ENCODE results near the gene SLC26A2. TPM values are rescaled to one million over a fixed set of nuclear protein-coding genes. Genes with fewer than 3 reads are reported as not detected.
"Not testable (repeated sequence)": the region's sequence is repeated elsewhere in the genome, so short reads cannot be mapped to it uniquely, and the experiment has no call there.

The SLC26A2 gene
- total and polyA plus RNA-seq, 10 of the 15 experiments (the other 5 are each of a cell fraction or from before 2014, with no cell fraction given), result 1.7 to 6.4 (median 4.2) TPM

- TF ChIP-seq E2F8 (IDR thresholded peaks at IDR 0.05; ENCODE audit: low read depth, partially characterized antibody), result no peak
Measured at GRCh38 chr5:149942199-149942598, 18.4 kb upstream of the SLC26A2 start (continued).

- H3K27me3 ChIP-seq (replicated peaks in 1 of 2; ENCODE audit: control insufficient read depth in 2 of 2, insufficient read depth in 2 of 2, low read length in 1 of 2); H4K20me1 ChIP-seq (ENCODE audit: control insufficient read depth, insufficient read depth); DNase-seq (ENCODE audit: low read depth, low spot score); ATAC-seq; H3K4me3 ChIP-seq; H3K27ac ChIP-seq (ENCODE audit: control insufficient read depth, insufficient read depth); H3K4me1 ChIP-seq (ENCODE audit: control insufficient read depth, insufficient read depth, low read length); POLR2A ChIA-PET; H3K36me3 ChIP-seq (ENCODE audit: control insufficient read depth in 2 of 2, insufficient read depth in 2 of 2, low read length in 1 of 2); H3K79me2 ChIP-seq (ENCODE audit: control insufficient read depth, insufficient read depth, low read length); in situ Hi-C loops (cut with MboI); H2AFZ ChIP-seq (ENCODE audit: control insufficient read depth, low read depth, low read length); intact Hi-C loops (cut with micrococcal nuclease; ENCODE audit: unreplicated experiment); H3K4me2 ChIP-seq (ENCODE audit: control insufficient read depth, insufficient read depth); H3K9me3 ChIP-seq (replicated peaks; ENCODE audit: control insufficient read depth, insufficient read depth, low read length); CTCF ChIA-PET; BruUV-seq (replicated peaks); SMC1A ChIA-PET (ENCODE audit: uncharacterized antibody, unreplicated experiment); RAD21 ChIA-PET (ENCODE audit: unreplicated experiment); H3K9ac ChIP-seq (ENCODE audit: control insufficient read depth, insufficient read depth, low read length); FAIRE-seq: not testable (repeated sequence)
- 63% methylated on average over 3 of the region's 4 CpGs for WGBS (ENCODE audit: insufficient coverage, insufficient replicate concordance, low lambda C conversion rate, missing lambda C conversion rate)
Measured at GRCh38 chr5:149942741-149943169, 17.8 kb upstream of the SLC26A2 start.

GRCh38 chr5:149943177-149943949 lies 17.2 kb upstream of the SLC26A2 start:
- 62% methylated on average over 6 of the region's 6 CpGs for WGBS (ENCODE audit: insufficient coverage, insufficient replicate concordance, low lambda C conversion rate, missing lambda C conversion rate)
- in situ Hi-C loops (cut with MboI); H3K4me2 ChIP-seq (ENCODE audit: control insufficient read depth, insufficient read depth); RAD21 ChIA-PET (ENCODE audit: unreplicated experiment); H3K79me2 ChIP-seq (ENCODE audit: control insufficient read depth, insufficient read depth, low read length); H3K27me3 ChIP-seq (replicated peaks in 1 of 2; ENCODE audit: control insufficient read depth in 2 of 2, insufficient read depth in 2 of 2, low read length in 1 of 2); H4K20me1 ChIP-seq (ENCODE audit: control insufficient read depth, insufficient read depth); H3K9me3 ChIP-seq (replicated peaks; ENCODE audit: control insufficient read depth, insufficient read depth, low read length); ATAC-seq; H3K9ac ChIP-seq (ENCODE audit: control insufficient read depth, insufficient read depth, low read length); POLR2A ChIA-PET; SMC1A ChIA-PET (ENCODE audit: uncharacterized antibody, unreplicated experiment); DNase-seq (ENCODE audit: low read depth, low spot score); intact Hi-C loops (cut with micrococcal nuclease; ENCODE audit: unreplicated experiment); H3K4me1 ChIP-seq (ENCODE audit: control insufficient read depth, insufficient read depth, low read length); BruUV-seq (replicated peaks); H3K36me3 ChIP-seq (ENCODE audit: control insufficient read depth in 2 of 2, insufficient read depth in 2 of 2, low read length in 1 of 2); H3K4me3 ChIP-seq; H2AFZ ChIP-seq (ENCODE audit: control insufficient read depth, low read depth, low read length); FAIRE-seq; H3K27ac ChIP-seq (ENCODE audit: control insufficient read depth, insufficient read depth): not testable (repeated sequence)
- CTCF ChIA-PET, result interaction anchor here (0.6 kb wide), 1 partner anchor 386 kb away, joined by 3 read pairs; no protein-coding TSS in a partner anchor
